Mucosa of stomach (tissue), 1 donor: ENCODE measurements around the gene DDO.

ENCODE experiments used
- H3K27me3 ChIP-seq: one replicate; pipeline ENCODE4 v1.7.0; 2013; ENCODE audit warnings: mild to moderate bottlenecking, low read length; ENCODE audit not compliant: control insufficient read depth, insufficient read depth
- H3K36me3 ChIP-seq: one replicate; pipeline ENCODE4 v1.7.0; 2013; ENCODE audit warnings: low read length; ENCODE audit not compliant: control insufficient read depth, insufficient read depth
- H3K4me1 ChIP-seq: one replicate; pipeline ENCODE4 v1.7.0; 2013; ENCODE audit warnings: mild to moderate bottlenecking, low read length; ENCODE audit not compliant: control insufficient read depth, insufficient read depth
- H3K4me3 ChIP-seq: one replicate; pipeline ENCODE4 v1.7.0; 2013; ENCODE audit warnings: low read length
- H3K9ac ChIP-seq: one replicate; pipeline ENCODE4 v1.7.0; 2013; ENCODE audit warnings: mild to moderate bottlenecking, low read length, moderate library complexity
- H3K9me3 ChIP-seq: one replicate; pipeline ENCODE4 v1.7.0; 2013; ENCODE audit warnings: mild to moderate bottlenecking, low read length, moderate library complexity; ENCODE audit not compliant: control insufficient read depth
- donor health status: Pancreatic carcinoma.

Gene DDO

DNA sequence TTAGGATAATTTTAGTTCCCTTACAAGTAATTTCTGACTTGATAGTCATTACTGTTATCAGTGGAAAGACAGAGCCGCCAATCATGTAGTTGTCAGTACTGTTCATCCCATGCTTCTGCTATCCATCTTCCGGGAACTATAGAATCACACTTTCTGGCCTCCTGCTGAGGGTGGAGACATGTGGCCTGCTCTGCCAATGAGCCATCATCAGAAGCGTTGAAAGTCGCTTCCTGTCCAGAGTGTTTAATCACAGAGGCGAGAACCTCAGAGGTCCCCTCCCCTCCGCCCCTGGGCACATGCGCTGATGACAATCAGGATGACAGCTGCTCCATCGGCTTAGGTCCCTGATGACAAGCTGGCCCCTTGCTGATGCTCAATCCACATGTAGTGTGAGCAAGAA, 3.0 kb downstream of the DDO start:
- H3K9me3 ChIP-seq, result no peaks in the 10 kb centered on the region
- H3K4me3 ChIP-seq, result no peak overlapping the region
- no peak overlapping the region for H3K9ac ChIP-seq
- peaks cover 9% of the 10 kb centered on the region for H3K4me1 ChIP-seq
- H3K27me3 ChIP-seq, result no peaks in the 10 kb centered on the region
- H3K36me3 ChIP-seq, result no peaks in the 10 kb centered on the region

DNA sequence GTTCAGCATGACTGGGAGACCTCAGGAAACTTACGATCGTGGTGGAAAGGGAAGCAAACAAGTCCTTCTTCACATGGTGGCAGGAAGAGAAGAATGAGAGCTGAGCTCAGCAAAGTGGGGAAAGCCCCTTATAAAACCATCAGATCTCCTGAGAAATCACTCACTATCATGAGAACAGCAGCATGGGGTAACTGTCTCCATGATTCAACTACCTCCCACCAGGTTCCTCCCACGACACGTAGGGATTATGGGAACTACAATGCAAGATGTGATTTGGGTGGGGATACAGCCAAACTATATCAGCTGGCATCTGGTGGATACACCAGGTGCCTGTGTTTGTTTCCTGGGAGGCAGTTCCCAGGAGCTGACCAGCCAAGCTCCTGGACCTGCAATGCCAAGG, 4.9 kb downstream of the DDO start:
- Histone ChIP-seq H3K4me1 (peaks cover 9% of the 10 kb centered on the region), H3K4me3 (no peak overlapping the region), H3K9ac (no peak overlapping the region), H3K27me3 (no peaks in the 10 kb centered on the region), H3K36me3 (no peaks in the 10 kb centered on the region), H3K9me3 (no peaks in the 10 kb centered on the region)

DNA sequence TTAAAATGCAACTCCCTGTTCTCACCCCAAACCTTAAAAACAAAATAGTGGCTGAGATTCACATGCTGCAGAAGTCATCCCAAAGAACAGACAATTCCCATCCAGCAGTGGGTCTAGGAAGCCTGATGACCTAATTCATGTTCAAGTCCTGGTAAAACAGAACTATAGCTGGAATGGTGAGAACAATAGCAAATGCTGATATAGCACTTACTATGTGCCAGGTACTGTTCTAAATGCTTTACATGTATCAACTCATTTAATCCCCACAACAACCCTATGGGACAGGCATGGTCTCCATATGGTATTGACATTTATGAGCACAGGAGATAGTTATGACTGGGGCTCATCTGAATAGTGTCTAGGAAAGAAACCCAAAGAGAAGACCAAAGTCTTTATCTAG, 5.6 kb downstream of the DDO start:
- Histone ChIP-seq H3K36me3 (no peaks in the 10 kb centered on the region), H3K9ac (no peak overlapping the region), H3K4me1 (peaks cover 3% of the 10 kb centered on the region), H3K4me3 (no peak overlapping the region), H3K9me3 (no peaks in the 10 kb centered on the region), H3K27me3 (no peaks in the 10 kb centered on the region)

DNA sequence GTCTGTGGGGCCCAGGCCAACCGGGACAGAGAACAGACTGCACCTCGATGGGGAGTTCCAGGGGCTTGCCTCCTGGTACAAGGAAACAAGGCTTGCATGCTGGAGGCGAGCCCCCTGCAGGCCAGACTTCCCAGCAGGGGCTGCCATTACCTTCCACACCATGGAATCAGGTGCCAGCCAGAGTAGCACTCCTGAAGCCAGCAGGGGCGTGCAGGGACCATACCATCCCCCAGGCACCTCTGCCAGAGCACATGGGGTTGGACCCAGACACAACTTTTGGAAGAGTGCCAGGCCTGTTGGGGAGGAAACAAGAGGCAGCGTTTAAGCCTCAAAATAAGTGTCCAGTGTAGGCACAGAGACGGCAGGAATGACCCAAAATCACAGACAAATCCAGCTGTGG, 6.5 kb downstream of the DDO start:
- peaks cover 4% of the 10 kb centered on the region for H3K4me1 ChIP-seq
- H3K4me3 ChIP-seq, result no peak overlapping the region
- H3K9me3 ChIP-seq, result no peaks in the 10 kb centered on the region
- no peaks in the 10 kb centered on the region for H3K36me3 ChIP-seq
- no peaks in the 10 kb centered on the region for H3K27me3 ChIP-seq
- H3K9ac ChIP-seq, result no peak overlapping the region

DNA sequence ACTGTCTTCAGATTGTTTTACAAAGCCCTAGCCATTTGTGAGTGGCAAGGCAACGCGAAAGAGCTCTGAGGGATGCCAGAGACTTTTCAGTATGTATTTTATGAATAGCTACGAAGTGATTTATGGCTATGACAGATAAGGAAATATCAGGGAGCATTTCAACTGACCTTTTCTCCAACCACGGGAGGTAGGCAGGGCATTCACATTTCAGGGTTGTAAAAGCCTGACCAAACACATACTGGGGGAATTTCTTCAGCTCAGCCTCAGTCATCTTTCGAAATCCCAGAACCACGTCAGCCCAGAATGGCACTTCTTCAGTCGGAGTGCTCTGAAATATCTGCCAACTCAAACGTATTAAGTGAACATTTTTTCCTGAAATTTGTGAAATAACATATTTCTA, 10.8 kb downstream of the DDO start:
- H3K9me3 ChIP-seq, result no peaks in the 10 kb centered on the region
- H3K9ac ChIP-seq, result no peak overlapping the region
- no peaks in the 10 kb centered on the region for H3K36me3 ChIP-seq
- no peaks in the 10 kb centered on the region for H3K27me3 ChIP-seq
- H3K4me3 ChIP-seq, result no peak overlapping the region
- H3K4me1 ChIP-seq, result peaks cover 4% of the 10 kb centered on the region

DNA sequence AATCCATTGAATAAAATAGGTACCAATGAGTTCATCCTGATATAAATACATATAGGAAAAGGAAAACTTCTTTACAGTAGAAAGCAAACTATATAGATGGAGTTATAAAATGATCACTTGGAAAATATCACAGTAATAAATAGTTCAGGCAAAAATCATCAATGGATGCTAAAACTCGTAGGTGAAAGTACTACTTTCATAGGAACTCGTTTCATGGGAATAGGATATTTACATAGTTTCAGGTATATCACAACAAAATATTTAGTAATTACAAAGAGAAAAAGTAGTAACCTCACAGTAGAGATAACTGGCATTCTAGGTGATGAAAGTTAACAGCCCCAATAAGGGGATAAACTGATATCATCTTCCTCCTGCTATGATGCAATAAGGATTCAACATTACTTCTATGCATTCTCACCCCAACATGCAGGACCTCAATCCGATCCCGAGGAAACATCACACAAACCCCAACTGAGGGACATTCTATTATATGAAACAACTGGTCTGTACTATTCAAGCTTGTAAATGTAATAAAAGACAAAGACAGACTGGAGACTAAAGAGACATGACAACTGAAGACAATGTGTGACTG, 13.7 kb downstream of the DDO start:
- Histone ChIP-seq H3K4me1 (peaks cover 4% of the 10 kb centered on the region), H3K36me3 (no peaks in the 10 kb centered on the region), H3K4me3 (no peak overlapping the region), H3K27me3 (no peaks in the 10 kb centered on the region), H3K9me3 (no peaks in the 10 kb centered on the region), H3K9ac (no peak overlapping the region)

DNA sequence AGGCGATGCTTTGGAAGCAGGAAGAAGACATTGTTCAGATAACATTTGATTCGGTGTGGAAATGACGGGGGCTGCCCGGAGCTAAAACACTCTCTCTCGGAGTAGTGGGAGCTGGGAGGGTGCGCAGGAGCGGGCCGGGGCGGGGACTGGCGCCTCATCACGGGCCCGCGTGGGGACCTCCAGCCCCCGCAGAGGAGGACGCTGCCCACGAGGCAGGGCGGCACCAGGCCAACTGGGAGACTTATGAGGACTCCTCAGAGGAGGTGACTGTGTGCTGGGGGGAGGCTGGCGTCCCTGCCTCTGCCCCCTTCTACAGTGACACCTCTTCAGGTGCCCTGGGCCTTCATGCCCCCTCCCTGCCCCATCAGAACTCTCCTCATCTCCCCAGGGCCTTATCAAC, 15.2 kb downstream of the DDO start:
- Histone ChIP-seq H3K27me3 (no peaks in the 10 kb centered on the region), H3K9me3 (no peaks in the 10 kb centered on the region), H3K4me1 (peaks cover 4% of the 10 kb centered on the region), H3K9ac (no peak overlapping the region), H3K4me3 (peak overlapping the region; percentile 38), H3K36me3 (no peaks in the 10 kb centered on the region)

DNA sequence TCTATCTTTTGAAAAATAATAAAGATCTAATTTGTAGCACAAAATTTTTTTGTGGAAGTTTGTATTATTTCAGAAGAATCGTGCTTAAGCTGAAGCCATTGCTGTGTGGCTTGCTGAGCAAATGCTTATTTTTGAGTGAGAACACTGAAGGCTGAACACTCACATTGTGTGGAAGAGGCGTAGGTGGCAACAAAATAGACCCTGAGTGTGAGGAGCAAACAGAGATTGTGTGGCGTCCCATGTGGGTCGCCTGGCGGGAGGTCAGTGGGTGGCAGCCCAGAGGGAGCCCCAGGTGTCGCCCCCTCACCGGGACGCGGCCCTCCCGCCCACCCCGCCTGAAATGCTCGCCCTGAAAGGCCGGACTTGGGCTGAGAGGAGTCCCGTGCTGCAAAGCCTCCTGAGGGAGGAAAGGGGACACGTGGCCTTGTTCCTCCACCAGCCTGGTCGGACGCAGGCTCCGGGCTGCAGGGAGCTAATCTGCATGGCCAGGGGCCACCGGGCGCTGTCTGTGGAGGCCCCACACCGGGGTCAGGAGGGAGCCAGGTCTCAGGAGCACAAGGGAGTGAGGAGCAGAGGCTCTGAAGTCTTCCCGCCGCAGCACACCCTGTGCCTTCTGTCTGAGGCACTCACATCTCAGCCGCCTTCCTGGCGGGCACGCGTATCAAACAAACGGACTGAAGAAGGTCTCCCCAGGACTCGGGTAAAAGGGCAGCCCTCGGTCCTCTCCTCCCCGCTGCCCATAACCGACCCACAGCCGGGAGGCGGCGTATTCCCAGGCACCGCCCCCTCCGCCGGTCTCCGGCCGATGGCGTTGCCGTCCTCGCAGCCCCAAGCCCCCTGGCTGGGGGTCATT, 15.9 kb downstream of the DDO start:
- Histone ChIP-seq H3K9me3 (no peaks in the 10 kb centered on the region), H3K36me3 (no peaks in the 10 kb centered on the region), H3K9ac (peak overlapping the region; percentile 31)

DNA sequence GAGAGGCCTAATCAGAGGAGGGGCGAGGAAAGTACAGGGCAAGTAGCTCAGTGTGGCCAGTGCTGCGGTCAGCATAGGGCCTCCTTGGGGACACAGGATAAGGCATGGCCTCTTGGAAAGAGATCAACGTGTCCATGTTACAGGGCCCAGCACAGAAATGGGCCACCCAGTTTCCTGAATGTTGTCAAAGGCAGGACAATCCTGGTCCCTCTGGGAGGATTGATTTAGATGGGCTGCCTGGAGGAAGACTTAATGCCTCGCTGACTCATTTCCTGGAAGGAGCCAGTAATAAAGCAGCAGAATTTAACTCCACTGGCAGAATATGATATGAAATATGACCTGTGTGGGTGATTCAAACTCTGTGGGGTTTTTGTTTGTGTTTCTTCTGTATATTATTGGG, 16.6 kb downstream of the DDO start:
- H3K36me3 ChIP-seq, result no peaks in the 10 kb centered on the region
- no peak overlapping the region for H3K9ac ChIP-seq
- H3K9me3 ChIP-seq, result no peaks in the 10 kb centered on the region
- H3K27me3 ChIP-seq, result no peaks in the 10 kb centered on the region
- H3K4me3 ChIP-seq, result no peak overlapping the region
- no peaks in the 10 kb centered on the region for H3K4me1 ChIP-seq

More for the DNA sequence above, 15.9 kb downstream of the DDO start:
- Histone ChIP-seq H3K4me3 (peak overlapping the region; percentile 38), H3K4me1 (peaks cover 1% of the 10 kb centered on the region), H3K27me3 (no peaks in the 10 kb centered on the region)

DNA sequence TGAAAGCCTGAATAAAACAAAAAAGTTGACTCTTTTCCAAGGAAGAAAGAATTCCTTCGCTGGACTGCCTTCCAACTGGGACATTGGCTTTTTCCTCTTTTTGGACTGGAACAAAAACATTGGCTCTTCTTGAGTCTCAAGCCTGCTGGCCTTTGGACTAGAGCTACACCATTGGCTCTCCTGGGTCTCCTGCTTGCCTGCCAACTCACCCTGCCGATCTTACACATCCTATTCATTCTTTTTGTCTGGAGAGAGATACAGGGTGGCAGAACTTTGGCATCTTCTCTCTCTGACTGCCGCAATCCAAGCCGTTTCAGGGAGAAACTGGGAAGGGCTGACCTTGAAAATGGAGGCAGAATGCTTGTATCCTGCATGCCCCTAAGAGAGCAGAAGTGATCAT, 20.2 kb downstream of the DDO start:
- Histone ChIP-seq H3K9ac (no peak overlapping the region), H3K27me3 (no peaks in the 10 kb centered on the region), H3K4me1 (peaks cover 3% of the 10 kb centered on the region), H3K36me3 (no peaks in the 10 kb centered on the region), H3K9me3 (no peaks in the 10 kb centered on the region), H3K4me3 (no peak overlapping the region)

DNA sequence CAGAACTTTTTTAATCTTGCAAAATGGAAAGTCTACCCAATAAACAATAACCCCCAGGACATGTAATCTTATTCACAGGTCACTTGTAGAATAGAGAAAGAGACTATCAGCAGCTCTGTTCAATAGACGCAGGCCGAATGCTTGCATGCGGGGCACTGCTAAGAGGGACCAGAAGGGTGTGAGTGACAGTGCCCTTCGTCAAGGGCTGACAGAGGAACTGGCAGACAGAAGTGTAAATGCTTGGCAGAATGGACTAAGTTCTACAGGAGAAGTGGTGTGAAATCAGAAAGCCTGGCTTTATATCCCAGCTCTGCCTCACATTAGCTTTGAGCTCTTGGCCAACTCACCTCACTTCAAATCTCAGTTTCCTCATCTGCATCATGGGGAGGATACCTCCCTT, 21.0 kb downstream of the DDO start:
- no peak overlapping the region for H3K4me3 ChIP-seq
- H3K36me3 ChIP-seq, result no peaks in the 10 kb centered on the region

DNA sequence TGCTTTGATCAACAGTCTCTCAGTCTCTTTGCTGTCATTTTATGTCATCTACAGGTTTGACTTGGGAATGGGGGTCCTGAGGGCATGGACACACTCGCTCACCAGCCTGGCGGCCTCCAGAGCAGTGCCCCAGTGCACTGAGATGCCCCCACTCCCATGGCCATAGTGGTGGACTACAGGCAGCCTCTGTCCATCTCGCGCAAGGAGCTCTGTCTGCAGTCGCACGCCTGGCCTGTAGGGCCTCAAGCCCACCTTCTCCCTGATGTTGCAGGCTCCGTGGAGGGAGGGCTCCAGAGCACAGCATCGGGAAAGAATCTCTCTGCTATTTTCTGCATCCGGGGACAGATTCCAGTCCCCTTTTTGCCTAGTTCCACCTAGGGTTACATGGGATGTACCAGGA, 22.6 kb downstream of the DDO start:
- H3K9me3 ChIP-seq, result no peaks in the 10 kb centered on the region

More for the DNA sequence above, 21.0 kb downstream of the DDO start:
- Histone ChIP-seq H3K9me3 (no peaks in the 10 kb centered on the region), H3K27me3 (no peaks in the 10 kb centered on the region), H3K4me1 (peaks cover 11% of the 10 kb centered on the region), H3K9ac (no peak overlapping the region)

More for the DNA sequence above, 22.6 kb downstream of the DDO start:
- Histone ChIP-seq H3K4me1 (peaks cover 17% of the 10 kb centered on the region), H3K4me3 (no peak overlapping the region), H3K9ac (no peak overlapping the region), H3K27me3 (no peaks in the 10 kb centered on the region), H3K36me3 (no peaks in the 10 kb centered on the region)
